HG03045 (cell line): ENCODE results near the gene SMAP2.

Experiments used
- ATAC-seq: cut with Tn5 transposase; IDR thresholded peaks from one replicate; pipeline ENCODE4 v1.9.1; 2021; ENCODE audit warnings: mild to moderate bottlenecking, moderate library complexity; ENCODE audit not compliant: unreplicated experiment

Gene SMAP2

GRCh38 chr1:40389871-40390560 is 16.5 kb downstream of the SMAP2 start:
- no peak for ATAC-seq

GRCh38 chr1:40390857-40391256 is 17.3 kb downstream of the SMAP2 start:
- ATAC-seq, result no peak

GRCh38 chr1:40391688-40392145 is 18.2 kb downstream of the SMAP2 start:
- ATAC-seq, result no peak

- no peak for ATAC-seq
Observed at GRCh38 chr1:40392221-40392620, 18.7 kb downstream of the SMAP2 start.

- no peak for ATAC-seq
Observed at GRCh38 chr1:40393173-40393572, 19.6 kb downstream of the SMAP2 start.

GRCh38 chr1:40394491-40395172 is 21.1 kb downstream of the SMAP2 start:
- ATAC-seq, result no peak

GRCh38 chr1:40395190-40396175 is 22.0 kb downstream of the SMAP2 start:
- no peak for ATAC-seq

- no peak for ATAC-seq
Observed at GRCh38 chr1:40396420-40396819, 22.9 kb downstream of the SMAP2 start.

- ATAC-seq, result no peak
Observed at GRCh38 chr1:40397258-40397657, 23.7 kb downstream of the SMAP2 start.

- no peak for ATAC-seq
Observed at GRCh38 chr1:40399984-40400704, 26.6 kb downstream of the SMAP2 start.

GRCh38 chr1:40401473-40402201 is 28.1 kb downstream of the SMAP2 start:
- ATAC-seq, result no peak

- no peak for ATAC-seq
Observed at GRCh38 chr1:40404670-40405462, 31.3 kb downstream of the SMAP2 start.

- no peak for ATAC-seq
Observed at GRCh38 chr1:40405812-40406211, 32.3 kb downstream of the SMAP2 start.

GRCh38 chr1:40407453-40407852 is 33.9 kb downstream of the SMAP2 start:
- ATAC-seq, result no peak

- no peak for ATAC-seq
Observed at GRCh38 chr1:40409467-40409866, 35.9 kb downstream of the SMAP2 start.

GRCh38 chr1:40411294-40411693 is 37.8 kb downstream of the SMAP2 start:
- no peak for ATAC-seq

- ATAC-seq, result no peak
Observed at GRCh38 chr1:40411843-40412242, 38.3 kb downstream of the SMAP2 start.

GRCh38 chr1:40413527-40414252 is 40.2 kb downstream of the SMAP2 start:
- no peak for ATAC-seq

- no peak for ATAC-seq
Observed at GRCh38 chr1:40414331-40414730, 40.8 kb downstream of the SMAP2 start.
